NCI-H1048 (cell line): ENCODE results near the gene SRCAP.

Experiments used
- DNase-seq: peaks from one replicate; lab custom pipeline; 2025; lab: John Stamatoyannopoulos, UW

The SRCAP gene

GRCh38 chr16:30736995-30737793 is 38.2 kb downstream of the SRCAP start:
- DNase-seq: no peak

GRCh38 chr16:30737794-30738648 is 39.0 kb downstream of the SRCAP start:
- DNase-seq: no peak

DNA sequence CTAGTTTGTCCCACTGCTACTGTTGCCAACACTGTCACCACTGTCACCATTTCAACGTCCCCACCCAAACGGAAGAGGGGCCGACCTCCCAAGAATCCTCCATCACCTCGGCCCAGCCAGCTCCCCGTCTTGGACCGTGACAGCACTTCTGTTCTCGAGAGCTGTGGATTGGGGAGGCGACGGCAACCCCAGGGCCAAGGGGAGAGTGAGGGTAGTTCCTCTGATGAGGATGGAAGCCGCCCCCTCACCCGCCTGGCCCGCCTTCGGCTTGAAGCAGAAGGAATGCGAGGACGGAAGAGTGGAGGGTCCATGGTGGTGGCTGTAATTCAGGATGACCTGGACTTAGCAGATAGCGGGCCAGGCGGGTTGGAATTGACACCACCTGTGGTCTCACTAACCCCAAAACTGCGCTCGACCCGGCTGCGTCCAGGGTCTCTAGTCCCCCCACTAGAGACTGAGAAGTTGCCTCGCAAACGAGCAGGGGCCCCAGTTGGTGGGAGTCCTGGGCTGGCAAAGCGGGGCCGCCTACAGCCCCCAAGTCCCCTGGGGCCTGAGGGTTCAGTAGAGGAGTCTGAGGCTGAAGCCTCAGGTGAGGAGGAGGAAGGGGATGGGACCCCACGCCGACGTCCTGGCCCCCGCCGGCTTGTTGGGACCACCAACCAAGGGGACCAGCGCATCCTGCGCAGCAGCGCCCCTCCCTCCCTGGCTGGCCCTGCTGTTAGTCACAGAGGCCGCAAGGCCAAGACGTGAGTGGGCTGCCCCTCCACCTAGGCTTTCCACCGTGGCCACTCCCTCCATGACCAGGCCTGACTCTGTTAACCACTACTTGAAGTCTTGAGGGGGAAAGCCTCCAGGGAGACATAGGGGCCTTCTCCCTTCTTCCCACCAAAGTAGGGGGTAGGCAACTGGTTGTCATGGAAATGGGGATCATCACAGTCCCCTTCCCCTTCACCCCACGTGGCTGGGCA is 40.3 kb downstream of the SRCAP start:
- DNase-seq: no peak

GRCh38 chr16:30740364-30741251 is 41.6 kb downstream of the SRCAP start:
- peak; percentile 39 for DNase-seq

GRCh38 chr16:30741461-30741914 is 42.5 kb downstream of the SRCAP start:
- DNase-seq: no peak

DNA sequence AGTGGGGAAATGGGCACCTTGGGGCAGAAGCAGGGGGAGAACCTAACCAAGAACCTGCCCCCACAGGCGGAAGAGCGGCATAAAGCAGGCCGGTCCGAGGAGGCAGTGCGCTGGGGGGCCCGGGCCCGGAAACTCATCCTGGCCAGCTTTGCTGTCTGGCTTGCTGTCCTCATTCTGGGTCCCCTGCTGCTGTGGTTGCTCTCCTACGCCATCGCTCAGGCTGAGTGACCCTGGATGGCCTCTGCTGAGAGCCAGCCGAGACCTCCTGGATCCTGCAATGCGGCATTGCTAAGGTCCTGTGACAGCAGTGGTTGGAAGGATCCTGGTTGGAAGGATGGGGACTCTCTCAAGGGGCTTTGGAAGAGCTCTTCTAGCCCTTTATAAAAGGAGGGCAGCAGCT is 44.7 kb downstream of the SRCAP start:
- no peak for DNase-seq

DNA sequence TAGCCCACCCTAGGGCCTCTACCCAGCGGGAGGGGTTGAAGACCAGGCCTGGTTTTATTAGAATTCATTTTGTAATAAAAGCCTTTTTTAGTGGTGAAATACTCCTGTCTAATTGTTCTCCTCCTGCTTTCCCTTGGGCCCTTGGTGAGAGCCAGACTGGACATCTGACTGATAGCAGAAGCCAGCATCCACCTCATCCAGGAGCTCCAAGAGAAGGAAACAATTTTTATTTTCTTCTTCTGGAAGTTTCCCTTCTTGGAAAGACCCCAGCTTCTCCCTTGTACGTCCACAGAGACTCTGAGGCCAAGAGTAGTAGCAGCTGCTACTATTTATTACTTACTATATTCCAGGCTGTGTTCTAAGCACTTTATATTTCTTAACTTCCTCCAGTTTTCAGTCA is 45.2 kb downstream of the SRCAP start:
- DNase-seq: no peak

- DNase-seq: no peak
Measured at GRCh38 chr16:30745082-30745481, 46.1 kb downstream of the SRCAP start.

GRCh38 chr16:30746638-30747175 is 47.7 kb downstream of the SRCAP start:
- DNase-seq: no peak

DNA sequence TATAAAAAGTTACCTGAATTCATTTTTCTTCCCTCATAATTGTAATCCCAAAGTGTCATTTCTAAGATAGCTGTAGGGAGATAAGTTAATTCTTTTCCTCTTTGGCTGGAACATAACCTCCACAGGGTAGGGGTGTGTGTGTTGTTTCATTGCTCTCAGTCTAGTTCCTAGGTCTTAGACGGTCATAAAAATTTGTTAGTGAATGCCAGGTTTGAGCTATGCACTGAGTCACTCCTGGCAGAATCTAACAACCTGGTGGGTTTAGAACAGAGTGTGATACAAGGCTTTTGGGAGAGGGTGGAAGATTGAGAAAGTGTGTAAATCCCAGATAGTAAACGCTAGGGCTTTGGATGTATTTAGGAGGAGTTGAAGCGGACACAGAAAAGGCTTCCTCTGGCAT is 48.4 kb downstream of the SRCAP start:
- DNase-seq: no peak

DNA sequence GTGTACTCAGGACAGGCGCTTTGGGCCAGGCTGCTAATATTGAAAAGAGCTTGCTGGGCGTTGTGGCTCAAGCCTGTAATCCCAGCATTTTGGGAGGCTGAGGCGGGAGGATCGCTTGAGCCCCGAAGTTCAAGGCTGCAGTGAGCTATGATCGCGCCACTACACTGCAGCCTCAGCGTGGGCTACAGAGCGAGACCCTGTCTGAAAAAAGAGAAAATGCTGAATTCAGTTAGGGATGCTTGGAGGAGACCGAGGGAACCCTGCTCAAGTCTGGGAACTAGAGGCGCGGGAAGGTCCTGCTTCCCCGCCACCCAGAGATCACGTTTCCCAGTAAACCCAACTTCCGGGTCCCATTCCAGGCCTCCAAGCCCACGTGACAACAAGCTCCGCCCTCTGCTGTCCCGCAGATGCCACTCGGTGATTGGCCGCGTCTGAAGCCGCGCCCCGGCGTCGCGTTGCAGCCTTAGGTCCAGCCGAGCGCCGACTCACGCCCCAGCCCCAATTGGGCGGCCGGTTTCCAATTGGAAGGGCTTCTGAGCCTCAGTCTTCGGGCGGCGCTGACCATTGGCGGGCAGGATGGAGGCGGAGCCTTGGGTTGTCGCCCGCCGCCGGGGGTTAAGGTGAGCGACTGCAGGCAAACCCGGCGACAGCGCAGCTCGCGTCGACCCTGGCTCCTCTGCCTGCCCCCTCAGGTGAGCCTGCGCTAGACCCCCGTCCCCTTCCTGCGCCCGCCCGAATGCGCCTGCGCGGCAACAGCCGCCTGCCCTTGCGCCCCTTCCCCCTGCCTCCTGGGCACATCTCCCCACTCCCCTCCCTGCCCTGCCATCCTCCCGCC is 49.0 kb downstream of the SRCAP start, which contains the start of gene PHKG2:
PHKG2 (plus strand) TSS at position 627 of the 835 bp plus-strand sequence. CDS start 396 bp downstream, outside the sequence.
- peak; percentile 95 for DNase-seq

GRCh38 chr16:30748634-30749445 is 49.9 kb downstream of the SRCAP start:
- no peak for DNase-seq

- no peak for DNase-seq
Measured at GRCh38 chr16:30750201-30750600, 51.2 kb downstream of the SRCAP start.

DNA sequence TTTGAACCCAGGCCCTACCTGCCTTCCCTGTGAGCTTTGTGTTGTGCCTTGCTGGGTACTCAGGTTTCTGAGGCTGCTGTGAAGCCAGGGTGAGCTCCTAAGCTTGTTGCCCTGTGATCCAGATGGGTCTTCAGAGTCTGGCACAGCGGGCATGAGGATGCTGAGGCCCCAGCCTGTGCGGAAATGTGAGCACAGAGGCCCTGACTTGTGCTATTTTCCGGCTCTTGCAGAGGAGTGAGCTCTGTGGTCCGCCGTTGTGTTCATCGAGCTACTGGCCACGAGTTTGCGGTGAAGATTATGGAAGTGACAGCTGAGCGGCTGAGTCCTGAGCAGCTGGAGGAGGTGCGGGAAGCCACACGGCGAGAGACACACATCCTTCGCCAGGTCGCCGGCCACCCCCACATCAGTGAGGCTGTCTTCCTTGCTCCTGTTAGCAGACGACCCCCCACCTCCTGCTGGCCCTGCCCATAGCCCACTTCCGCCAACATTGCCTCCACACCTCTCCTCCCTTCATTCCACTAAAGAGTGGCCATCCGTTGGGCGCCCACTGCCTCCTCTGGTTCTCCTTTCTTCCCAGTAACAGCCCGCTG is 52.0 kb downstream of the SRCAP start:
- DNase-seq: no peak

DNA sequence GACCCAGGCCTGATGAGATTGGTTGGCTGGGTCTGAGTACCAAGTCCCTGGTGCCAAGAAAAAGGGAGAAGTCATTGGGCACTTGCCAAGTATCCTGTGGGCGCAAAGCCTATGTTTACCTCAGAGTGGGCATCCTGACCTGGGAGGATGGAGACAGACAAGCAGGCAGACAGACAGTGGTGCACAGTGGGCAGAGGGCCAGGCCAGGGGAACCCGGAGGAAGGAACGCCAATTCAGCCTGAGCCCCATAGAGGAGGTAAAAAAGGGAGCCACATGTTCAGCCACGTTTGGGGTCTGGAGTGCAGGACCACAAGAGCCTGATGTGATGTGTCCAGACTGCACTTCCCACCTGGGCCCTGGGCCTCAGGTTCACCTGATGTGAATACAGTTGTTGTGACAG is 54.6 kb downstream of the SRCAP start:
- no peak for DNase-seq

- no peak for DNase-seq
Measured at GRCh38 chr16:30755955-30756780, 57.2 kb downstream of the SRCAP start.

DNA sequence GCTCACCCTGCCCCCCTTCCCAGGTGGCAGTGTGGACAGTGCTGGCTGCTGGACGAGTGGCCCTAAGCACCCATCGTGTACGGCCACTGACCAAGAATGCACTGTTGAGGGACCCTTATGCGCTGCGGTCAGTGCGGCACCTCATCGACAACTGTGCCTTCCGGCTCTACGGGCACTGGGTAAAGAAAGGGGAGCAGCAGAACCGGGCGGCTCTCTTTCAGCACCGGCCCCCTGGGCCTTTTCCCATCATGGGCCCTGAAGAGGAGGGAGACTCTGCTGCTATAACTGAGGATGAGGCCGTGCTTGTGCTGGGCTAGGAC is 57.8 kb downstream of the SRCAP start:
- DNase-seq: no peak

DNA sequence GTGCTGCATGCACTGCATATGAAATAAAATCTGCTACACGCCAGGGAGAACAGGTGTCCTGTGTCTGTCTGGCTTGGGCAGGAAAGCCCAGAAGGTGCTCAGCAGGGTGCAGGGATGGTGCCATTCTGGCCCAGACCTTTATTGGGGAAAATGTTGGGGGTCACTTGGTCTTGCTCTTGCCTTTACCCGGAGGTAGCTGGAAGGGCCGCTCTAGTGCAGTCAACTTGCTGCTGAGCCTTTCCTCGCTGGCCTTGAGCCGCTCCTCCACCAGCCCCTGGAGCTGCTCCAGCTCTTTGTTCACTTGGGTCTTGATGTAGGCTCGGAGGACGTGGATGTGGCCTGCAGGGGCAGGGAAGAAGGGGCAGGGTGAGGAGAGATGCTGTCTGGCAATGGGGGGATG is 58.3 kb downstream of the SRCAP start:
- no peak for DNase-seq
